GM21576 (cell line): ENCODE results near the gene L3MBTL4.
"Not testable (repeated sequence)": the region's sequence is repeated elsewhere in the genome, so short reads cannot be mapped to it uniquely, and the experiment has no call there.

Source experiments
- ATAC-seq: cut with Tn5 transposase; IDR thresholded peaks from one replicate; pipeline ENCODE4 v1.9.1; 2021; ENCODE audit warnings: mild to moderate bottlenecking, moderate library complexity; ENCODE audit not compliant: unreplicated experiment

Gene L3MBTL4

GRCh38 chr18:6315517-6316331 lies 99.0 kb downstream of the L3MBTL4 start:
- no peak for ATAC-seq

DNA sequence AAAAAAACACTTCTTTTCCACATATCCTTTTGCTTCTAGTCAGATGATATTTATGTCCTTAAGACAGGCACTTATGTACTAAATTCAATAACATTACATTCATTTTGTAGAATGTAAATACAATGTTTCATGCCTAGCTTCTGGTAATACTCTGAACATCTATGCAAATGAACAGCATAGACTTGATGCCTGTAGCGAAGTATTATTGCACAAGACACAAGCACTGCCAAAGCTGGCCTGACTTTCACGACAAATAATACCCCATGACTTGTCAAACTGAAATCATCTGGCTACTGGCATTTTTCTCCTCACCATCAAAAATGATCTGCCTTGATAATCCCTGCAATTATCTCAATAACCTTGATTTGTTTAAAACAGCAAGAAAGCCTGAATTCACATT lies 101.3 kb downstream of the L3MBTL4 start:
- ATAC-seq: no peak

- ATAC-seq: no peak
Measured at GRCh38 chr18:6311456-6312215, 103.1 kb downstream of the L3MBTL4 start.

DNA sequence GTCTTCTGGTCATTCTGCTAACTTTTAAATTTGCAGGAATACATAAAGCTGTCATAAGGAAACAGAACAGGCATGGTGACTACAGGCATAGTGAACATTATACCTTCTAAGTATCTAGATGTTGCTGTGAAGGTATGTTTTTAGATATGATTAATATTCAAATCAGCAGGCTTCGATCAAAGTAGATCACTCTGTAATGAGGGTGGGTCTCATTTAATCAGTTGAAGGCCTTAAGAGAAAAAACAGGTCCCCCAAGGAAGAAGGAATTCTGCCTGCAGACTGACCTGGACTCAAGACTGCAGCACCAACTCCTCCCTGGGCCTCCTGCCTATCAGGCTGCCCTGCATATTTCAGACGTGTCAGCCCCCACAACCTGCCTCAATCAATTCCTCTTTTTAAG lies 104.0 kb downstream of the L3MBTL4 start:
- no peak for ATAC-seq

DNA sequence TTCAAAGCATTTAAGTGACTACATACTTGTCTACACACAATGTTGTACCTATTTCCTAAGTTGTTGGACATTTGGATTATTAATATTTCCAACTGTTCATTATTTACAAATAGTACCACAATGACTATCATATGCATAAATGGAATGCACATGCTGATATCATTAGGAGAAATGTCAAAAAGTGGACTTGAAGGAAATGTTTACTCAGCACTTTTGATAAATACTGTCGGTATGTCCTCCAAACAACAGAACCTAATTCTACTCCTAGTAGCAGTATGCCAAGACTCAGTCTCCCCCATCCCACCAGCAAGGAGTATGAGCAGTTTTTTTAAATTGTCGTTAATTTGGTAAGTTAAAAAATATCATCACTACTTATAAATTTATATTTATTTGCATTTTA lies 116.8 kb downstream of the L3MBTL4 start:
- ATAC-seq: no peak

- no peak for ATAC-seq
Measured at GRCh38 chr18:6294148-6294784, 120.4 kb downstream of the L3MBTL4 start.

- no peak for ATAC-seq
Measured at GRCh38 chr18:6289843-6290242, 124.9 kb downstream of the L3MBTL4 start.

GRCh38 chr18:6286585-6286984 lies 128.1 kb downstream of the L3MBTL4 start:
- no peak for ATAC-seq

GRCh38 chr18:6284761-6285160 lies 129.9 kb downstream of the L3MBTL4 start:
- ATAC-seq: no peak

GRCh38 chr18:6284300-6284699 lies 130.4 kb downstream of the L3MBTL4 start:
- ATAC-seq: no peak

- no peak for ATAC-seq
Measured at GRCh38 chr18:6281874-6282273, 132.8 kb downstream of the L3MBTL4 start.

- ATAC-seq: no peak
Measured at GRCh38 chr18:6280211-6280743, 134.4 kb downstream of the L3MBTL4 start.

DNA sequence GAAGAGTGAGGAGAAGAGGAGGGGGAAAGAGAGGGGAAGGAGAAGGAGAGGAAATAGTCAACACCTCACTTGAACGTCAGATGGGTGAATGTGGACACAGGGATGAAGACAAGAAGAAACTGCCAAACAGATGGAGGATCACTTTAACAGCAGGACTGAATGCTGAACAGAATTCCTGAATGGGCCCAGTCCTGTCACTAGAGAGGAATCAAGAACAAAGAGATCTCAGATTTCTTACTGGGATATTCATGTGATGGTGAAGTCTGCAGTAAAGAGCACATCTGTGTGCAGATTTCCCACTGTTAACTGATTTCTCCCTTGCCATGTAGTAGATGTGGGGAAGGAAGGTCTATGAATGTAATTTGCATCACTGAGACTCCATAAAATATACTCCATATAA lies 135.4 kb downstream of the L3MBTL4 start:
- ATAC-seq: no peak

DNA sequence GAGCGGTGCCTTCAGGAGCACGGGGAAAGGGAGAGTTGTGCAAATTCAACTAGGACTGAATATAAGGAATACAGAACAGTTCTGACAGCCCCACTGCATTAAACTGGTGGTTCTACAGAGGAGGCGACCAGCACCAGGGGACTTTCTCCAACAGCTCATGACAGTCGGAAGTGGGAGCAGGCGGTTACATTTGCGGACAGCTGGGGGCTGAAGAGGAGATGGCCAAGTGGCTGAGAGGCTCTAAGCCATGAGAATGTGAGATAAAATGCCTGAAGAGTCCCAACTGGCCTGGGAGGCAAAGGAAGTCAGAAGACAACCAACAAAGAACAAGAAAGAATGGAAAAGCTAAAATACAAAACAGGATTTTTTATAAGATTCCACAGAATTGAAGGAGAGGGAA lies 141.3 kb downstream of the L3MBTL4 start:
- ATAC-seq: no peak

GRCh38 chr18:6272144-6272543 lies 142.6 kb downstream of the L3MBTL4 start:
- not testable (repeated sequence) for ATAC-seq

GRCh38 chr18:6271585-6271984 lies 143.1 kb downstream of the L3MBTL4 start:
- no peak for ATAC-seq

GRCh38 chr18:6270771-6271216 lies 143.9 kb downstream of the L3MBTL4 start:
- ATAC-seq: peak; percentile 62

- no peak for ATAC-seq
Measured at GRCh38 chr18:6269660-6270332, 144.9 kb downstream of the L3MBTL4 start.

GRCh38 chr18:6266212-6266611 lies 148.5 kb downstream of the L3MBTL4 start:
- no peak for ATAC-seq

- ATAC-seq: no peak
Measured at GRCh38 chr18:6261938-6262337, 152.8 kb downstream of the L3MBTL4 start.

- ATAC-seq: not testable (repeated sequence)
Measured at GRCh38 chr18:6259324-6259723, 155.4 kb downstream of the L3MBTL4 start.
